ACC112 (cell line): ENCODE measurements around the gene GALNTL6.
"Not testable (repeated sequence)": the region's sequence is repeated elsewhere in the genome, so short reads cannot be mapped to it uniquely, and the experiment has no call there.

Experiments
- H2AFZ ChIP-seq: fragments of 200-600 bp; sonication (generic); one replicate; pipeline ENCODE4 v1.6.0; 2017; ENCODE audit warnings: antibody characterized with exemption, low read length; ENCODE audit not compliant: unreplicated experiment
- H3K27ac ChIP-seq: fragments of 200-600 bp; sonication (generic); 2 replicates; pipeline ENCODE4 v1.5.1; 2014; ENCODE audit warnings: low read depth, mild to moderate bottlenecking, antibody characterized with exemption, low read length, moderate library complexity
- H3K27me3 ChIP-seq: fragments of 200-600 bp; sonication (generic); 2 replicates; pipeline ENCODE4 v1.6.1; 2014; ENCODE audit warnings: mild to moderate bottlenecking, antibody characterized with exemption, low read length, moderate library complexity, mixed read lengths; ENCODE audit not compliant: insufficient read depth
- H3K36me3 ChIP-seq: fragments of 200-600 bp; sonication (generic); 2 replicates; pipeline ENCODE4 v1.6.1; 2016; ENCODE audit warnings: mild to moderate bottlenecking, antibody characterized with exemption, low read length, moderate library complexity, mixed read lengths; ENCODE audit not compliant: insufficient read depth
- H3K4me1 ChIP-seq: fragments of 200-600 bp; sonication (generic); one replicate; pipeline ENCODE4 v1.6.1; 2016; ENCODE audit warnings: low read length, mixed read lengths; ENCODE audit not compliant: insufficient read depth, unreplicated experiment, control insufficient read depth
- H3K4me3 ChIP-seq: fragments of 200-600 bp; sonication (generic); 2 replicates; pipeline ENCODE4 v1.5.1; 2014; ENCODE audit warnings: mild to moderate bottlenecking, low read depth, low read length
- H3K79me2 ChIP-seq: fragments of 200-600 bp; sonication (generic); one replicate; pipeline ENCODE4 v1.6.0; 2016; ENCODE audit warnings: low read length; ENCODE audit not compliant: control insufficient read depth, unreplicated experiment, insufficient read depth

The GALNTL6 gene

GRCh38 chr4:172957216-172957615, 1144.0 kb downstream of the GALNTL6 start:
- peaks cover 3% of the 10 kb centered on the region; the same call in 1 of the 2 replicates for H3K27me3 ChIP-seq
- no peak overlapping the region for H2AFZ ChIP-seq
- H3K79me2 ChIP-seq: no peaks in the 10 kb centered on the region
- no peaks in the 10 kb centered on the region for H3K4me1 ChIP-seq
- H3K4me3 ChIP-seq: no peak overlapping the region
- no peaks in the 10 kb centered on the region for H3K36me3 ChIP-seq
- no peak overlapping the region for H3K27ac ChIP-seq

GRCh38 chr4:172962564-172963353, 1149.6 kb downstream of the GALNTL6 start:
- H2AFZ ChIP-seq: no peak overlapping the region
- H3K36me3 ChIP-seq: no peaks in the 10 kb centered on the region
- H3K79me2 ChIP-seq: no peaks in the 10 kb centered on the region
- peaks cover 27% of the 10 kb centered on the region for H3K27me3 ChIP-seq
- no peak overlapping the region for H3K27ac ChIP-seq
- no peaks in the 10 kb centered on the region for H3K4me1 ChIP-seq
- no peak overlapping the region for H3K4me3 ChIP-seq

- H3K4me1 ChIP-seq: no peaks in the 10 kb centered on the region
- no peaks in the 10 kb centered on the region for H3K36me3 ChIP-seq
- H3K79me2 ChIP-seq: no peaks in the 10 kb centered on the region
- H3K27me3 ChIP-seq: peaks cover 33% of the 10 kb centered on the region
- no peak overlapping the region for H3K4me3 ChIP-seq
- H3K27ac ChIP-seq: no peak overlapping the region
- H2AFZ ChIP-seq: no peak overlapping the region
Measured at GRCh38 chr4:172963498-172964294, 1150.5 kb downstream of the GALNTL6 start.

GRCh38 chr4:172970189-172970588, 1157.0 kb downstream of the GALNTL6 start:
- H3K27ac ChIP-seq, H3K4me3 ChIP-seq, H2AFZ ChIP-seq, H3K79me2 ChIP-seq, H3K4me1 ChIP-seq, H3K36me3 ChIP-seq: not testable (repeated sequence)
- peaks cover 31% of the 10 kb centered on the region for H3K27me3 ChIP-seq

GRCh38 chr4:172974586-172974985, 1161.4 kb downstream of the GALNTL6 start:
- peaks cover 15% of the 10 kb centered on the region for H3K27me3 ChIP-seq
- H3K79me2 ChIP-seq: no peaks in the 10 kb centered on the region
- H3K36me3 ChIP-seq: no peaks in the 10 kb centered on the region
- no peak overlapping the region for H3K4me3 ChIP-seq
- no peak overlapping the region for H3K27ac ChIP-seq
- H3K4me1 ChIP-seq: no peaks in the 10 kb centered on the region
- H2AFZ ChIP-seq: no peak overlapping the region

- Histone ChIP-seq H3K36me3 (no peaks in the 10 kb centered on the region), H3K4me1 (no peaks in the 10 kb centered on the region), H3K27ac (no peak overlapping the region), H3K27me3 (peaks cover 11% of the 10 kb centered on the region), H3K4me3 (no peak overlapping the region), H3K79me2 (no peaks in the 10 kb centered on the region), H2AFZ (no peak overlapping the region)
Measured at GRCh38 chr4:172975651-172976229, 1162.5 kb downstream of the GALNTL6 start.

GRCh38 chr4:172977491-172978041, 1164.4 kb downstream of the GALNTL6 start:
- H3K36me3 ChIP-seq, H3K4me3 ChIP-seq, H3K27ac ChIP-seq, H2AFZ ChIP-seq, H3K4me1 ChIP-seq, H3K27me3 ChIP-seq, H3K79me2 ChIP-seq: not testable (repeated sequence)

- H3K27me3 ChIP-seq: no peaks in the 10 kb centered on the region
- no peak overlapping the region for H3K27ac ChIP-seq
- no peak overlapping the region for H3K4me3 ChIP-seq
- H3K4me1 ChIP-seq: peaks cover 11% of the 10 kb centered on the region
- H3K36me3 ChIP-seq: no peaks in the 10 kb centered on the region
- no peaks in the 10 kb centered on the region for H3K79me2 ChIP-seq
- H2AFZ ChIP-seq: no peak overlapping the region
Measured at GRCh38 chr4:172978848-172979247, 1165.6 kb downstream of the GALNTL6 start.

GRCh38 chr4:172979332-172979731, 1166.1 kb downstream of the GALNTL6 start:
- Histone ChIP-seq H3K27me3 (no peaks in the 10 kb centered on the region), H3K27ac (no peak overlapping the region), H3K36me3 (no peaks in the 10 kb centered on the region), H3K79me2 (no peaks in the 10 kb centered on the region), H3K4me1 (peaks cover 11% of the 10 kb centered on the region), H3K4me3 (no peak overlapping the region), H2AFZ (no peak overlapping the region)

GRCh38 chr4:172980219-172980618, 1167.0 kb downstream of the GALNTL6 start:
- Histone ChIP-seq H3K27ac (no peak overlapping the region), H3K36me3 (no peaks in the 10 kb centered on the region), H3K4me1 (peaks cover 11% of the 10 kb centered on the region), H3K4me3 (no peak overlapping the region), H3K27me3 (no peaks in the 10 kb centered on the region), H2AFZ (no peak overlapping the region), H3K79me2 (no peaks in the 10 kb centered on the region)
